ENCODE data around the gene GPC1. TPM values are rescaled to one million over a fixed set of nuclear protein-coding genes. Genes with fewer than 3 reads are reported as not detected.
A peak's percentile ranks its signal among the peaks of the same experiment; 100 is the strongest.

GPC1 gene
- total and polyA plus RNA-seq, 11 donors = 131 to 316 (median 193) TPM

DNA sequence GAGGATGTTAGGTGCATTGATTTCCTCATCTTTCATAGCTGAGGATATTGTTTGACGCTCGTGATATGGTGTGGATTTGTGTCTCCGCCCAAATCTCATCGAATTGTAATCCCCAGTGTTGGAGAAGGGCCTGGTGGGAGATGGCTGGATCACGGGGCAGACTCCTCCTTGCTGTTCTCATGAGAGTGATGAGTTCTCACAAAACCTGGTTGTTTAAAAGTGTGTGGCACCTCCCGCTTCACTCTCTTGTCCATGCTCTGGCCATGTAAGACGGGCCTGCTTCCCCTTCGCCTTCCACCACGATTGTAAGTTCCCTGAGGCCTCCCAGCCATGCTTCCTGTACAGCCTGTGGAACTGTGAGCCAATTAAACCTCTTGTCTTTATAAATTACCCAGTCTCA lies 28.4 kb upstream of the GPC1 start:
- Histone ChIP-seq H3K9me3 (no peaks in the 10 kb centered on the region), H3K27ac (no peak overlapping the region), H3K36me3 (no peaks in the 10 kb centered on the region), H3K27me3 (no peaks in the 10 kb centered on the region), H3K4me3 (no peak overlapping the region), H3K4me1 (no peaks in the 10 kb centered on the region)
- DNase-seq (no peak), ATAC-seq (no peak)
- TF ChIP-seq CTCF (IDR thresholded peaks at IDR 0.05) (no peak), POLR2A (IDR thresholded peaks at IDR 0.05) (no peak)
- WGBS, 4 donors = 86 to 96% (median 91%) methylated on average over 9 of the region's 9 CpGs
- intact Hi-C loops (cut with DNase I) = no loop called here

- no peaks in the 10 kb centered on the region for H3K36me3 ChIP-seq
- no peak overlapping the region for H3K27ac ChIP-seq
- H3K27me3 ChIP-seq = no peaks in the 10 kb centered on the region
- intact Hi-C loops (cut with DNase I) = no loop called here
- no peak for TF ChIP-seq POLR2A (IDR thresholded peaks at IDR 0.05)
- TF ChIP-seq CTCF (IDR thresholded peaks at IDR 0.05) = no peak
- no peak overlapping the region for H3K4me3 ChIP-seq
- H3K4me1 ChIP-seq = no peaks in the 10 kb centered on the region
- H3K9me3 ChIP-seq = no peaks in the 10 kb centered on the region
- ATAC-seq (no peak), DNase-seq (no peak)
- 82 to 88% (median 87%) methylated on average over 8 of the region's 8 CpGs for WGBS, 4 donors
Observed at GRCh38 chr2:240410004-240410403, 25.5 kb upstream of the GPC1 start.

DNA sequence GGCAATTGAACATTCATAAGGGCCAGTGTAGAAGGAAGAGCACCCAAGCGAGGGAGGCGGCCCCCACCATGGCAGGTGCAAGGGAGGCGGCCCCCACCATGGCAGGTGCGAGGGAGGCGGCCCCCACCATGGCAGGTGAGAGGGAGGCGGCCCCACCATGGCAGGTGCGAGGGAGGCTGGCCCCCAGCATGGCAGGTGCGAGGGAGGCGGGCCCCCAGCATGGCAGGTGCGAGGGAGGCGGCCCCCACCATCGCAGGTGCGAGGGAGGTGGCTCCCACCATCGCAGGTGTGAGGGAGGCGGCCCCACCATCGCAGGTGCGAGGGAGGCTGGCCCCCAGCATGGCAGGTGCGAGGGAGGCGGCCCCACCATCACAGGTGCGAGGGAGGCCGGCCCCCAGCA lies 24.7 kb upstream of the GPC1 start:
- no peaks in the 10 kb centered on the region for H3K36me3 ChIP-seq
- H3K9me3 ChIP-seq = no peaks in the 10 kb centered on the region
- ATAC-seq (no peak), DNase-seq (no peak)
- H3K27me3 ChIP-seq = no peaks in the 10 kb centered on the region
- no peak overlapping the region for H3K27ac ChIP-seq
- no peak for TF ChIP-seq POLR2A (IDR thresholded peaks at IDR 0.05)
- no peak for TF ChIP-seq CTCF (IDR thresholded peaks at IDR 0.05)
- H3K4me1 ChIP-seq = no peaks in the 10 kb centered on the region
- intact Hi-C loops (cut with DNase I) = no loop called here
- WGBS, 4 donors = 80 to 92% (median 87%) methylated on average over 16 to 21 of the region's 21 CpGs
- no peak overlapping the region for H3K4me3 ChIP-seq

DNA sequence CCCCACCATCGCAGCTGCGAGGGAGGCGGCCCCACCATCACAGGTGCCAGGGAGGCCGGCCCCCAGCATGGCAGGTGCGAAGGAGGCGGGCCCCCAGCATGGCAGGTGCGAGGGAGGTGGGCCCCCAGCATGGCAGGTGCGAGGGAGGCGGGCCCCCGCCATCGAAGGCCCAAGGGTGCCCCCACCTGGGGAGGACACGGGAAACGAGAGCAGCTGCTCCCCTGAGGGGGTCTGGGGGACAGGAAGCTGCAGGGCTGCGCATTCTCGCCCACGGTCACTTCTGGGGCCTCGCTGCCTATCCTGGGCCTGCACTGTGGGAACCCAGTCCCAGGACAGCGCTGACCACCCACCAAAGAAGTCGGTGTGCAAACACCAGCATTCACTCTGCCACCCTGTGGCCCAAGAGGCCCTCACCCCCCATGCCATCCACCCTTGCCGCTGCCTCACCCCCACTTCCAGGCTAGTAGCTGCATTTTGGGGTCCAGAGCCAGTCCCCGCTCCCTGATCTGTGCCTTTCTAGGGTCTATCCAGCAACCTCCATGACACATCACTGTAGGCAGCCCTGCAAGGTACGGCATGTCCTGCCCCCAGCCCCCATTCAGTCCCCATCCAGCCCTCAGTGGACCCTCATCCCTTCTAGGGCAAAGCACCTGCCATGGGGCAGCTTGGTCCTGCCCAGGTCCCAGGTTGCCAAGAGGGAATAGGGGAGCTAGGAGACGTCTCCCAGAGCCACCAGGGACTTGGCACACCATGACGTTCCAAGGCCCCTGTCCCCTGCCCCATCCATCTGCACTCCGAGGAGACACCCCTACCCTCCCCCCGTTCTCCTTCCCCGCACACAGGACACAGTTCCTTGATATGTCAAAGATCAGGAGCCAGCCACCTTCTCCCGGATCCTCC lies 24.0 kb upstream of the GPC1 start:
- WGBS, 4 donors = 81 to 88% (median 85%) methylated on average over 23 to 28 of the region's 28 CpGs
- TF ChIP-seq CTCF (IDR thresholded peaks at IDR 0.05) (no peak), POLR2A (IDR thresholded peaks at IDR 0.05) (no peak)
- DNase-seq (peak in 3 of 5 donors; percentile 14 to 44 (median 17)), ATAC-seq (peak in 1 of 4 donors; percentile 38)
- H3K9me3 ChIP-seq = no peaks in the 10 kb centered on the region
- H3K36me3 ChIP-seq = no peaks in the 10 kb centered on the region
- no peak overlapping the region for H3K4me3 ChIP-seq
- intact Hi-C loops (cut with DNase I) = no loop called here
- no peak overlapping the region for H3K27ac ChIP-seq
- no peaks in the 10 kb centered on the region for H3K27me3 ChIP-seq
- H3K4me1 ChIP-seq = no peaks in the 10 kb centered on the region

All from heart left ventricle (tissue), 16 donors.